HEK293T (cell line): ENCODE data around the gene GAB2.

ENCODE experiments used
- ARNT ChIP-seq: fragments of 450-650 bp; IDR thresholded peaks from 2 replicates; pipeline ENCODE4 v1.6.1; 2017; ENCODE audit warnings: mild to moderate bottlenecking
- BHLHE40 ChIP-seq: fragments of 450-650 bp; IDR thresholded peaks from 2 replicates; pipeline ENCODE4 v1.6.1; 2016; ENCODE audit warnings: mild to moderate bottlenecking, moderate library complexity, borderline replicate concordance
- CTBP1 ChIP-seq: fragments of 450-650 bp; IDR thresholded peaks from 2 replicates; pipeline ENCODE4 v1.6.1; 2016; ENCODE audit warnings: borderline replicate concordance
- ELF4 ChIP-seq: fragments of 450-650 bp; IDR thresholded peaks from 2 replicates; pipeline ENCODE4 v1.6.1; 2017; ENCODE audit warnings: antibody characterized with exemption
- FOXA1 ChIP-seq: fragments of 450-650 bp; IDR thresholded peaks from 2 replicates; pipeline ENCODE4 v1.6.1; 2016; ENCODE audit warnings: mild to moderate bottlenecking
- FOXK2 ChIP-seq: fragments of 450-650 bp; IDR thresholded peaks from 2 replicates; pipeline ENCODE4 v1.6.1; 2016; ENCODE audit warnings: mild to moderate bottlenecking
- FOXM1 ChIP-seq: fragments of 450-650 bp; IDR thresholded peaks from 2 replicates; pipeline ENCODE4 v1.6.1; 2017; ENCODE audit warnings: mild to moderate bottlenecking, borderline replicate concordance
- HDGF ChIP-seq: fragments of 450-650 bp; IDR thresholded peaks from 2 replicates; pipeline ENCODE4 v1.6.1; 2017; ENCODE audit warnings: antibody characterized with exemption, borderline replicate concordance
- NFRKB ChIP-seq: fragments of 450-650 bp; IDR thresholded peaks from 2 replicates; pipeline ENCODE4 v1.6.1; 2016; ENCODE audit warnings: mild to moderate bottlenecking, moderate library complexity
- SP1 ChIP-seq: fragments of 450-650 bp; IDR thresholded peaks from 2 replicates; pipeline ENCODE4 v1.6.1; 2017
- SUZ12 ChIP-seq: fragments of 450-650 bp; IDR thresholded peaks from 2 replicates; pipeline ENCODE4 v1.6.1; 2016; ENCODE audit warnings: mild to moderate bottlenecking
- ZNF384 ChIP-seq: fragments of 450-650 bp; IDR thresholded peaks from 2 replicates; pipeline ENCODE4 v1.6.1; 2016

DNA sequence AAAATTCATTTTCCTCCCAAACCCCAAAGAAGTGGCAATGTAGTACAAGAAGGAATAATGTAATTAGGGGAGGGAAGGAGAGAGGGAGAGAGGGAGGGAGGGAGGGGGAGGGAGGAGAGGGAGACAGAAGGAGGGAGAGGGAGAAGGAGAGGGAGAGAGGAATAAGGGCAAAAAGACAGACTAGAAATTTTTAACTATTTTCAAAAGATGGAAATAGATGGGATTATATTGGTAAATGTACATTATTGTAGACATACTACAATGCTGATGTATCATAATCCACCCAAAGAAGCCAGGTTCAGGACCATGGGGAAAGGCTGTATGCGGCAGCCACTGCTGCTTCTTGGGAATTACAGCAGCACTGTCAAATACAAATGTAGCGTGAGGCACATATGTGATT lies 74.3 kb downstream of the GAB2 start:
- no peak for TF ChIP-seq ELF4
- TF ChIP-seq SUZ12 = no peak
- no peak for TF ChIP-seq FOXA1
- no peak for TF ChIP-seq CTBP1
- TF ChIP-seq ARNT = no peak
- no peak for TF ChIP-seq HDGF
- TF ChIP-seq ZNF384 = no peak
- TF ChIP-seq FOXK2 = no peak
- no peak for TF ChIP-seq FOXM1
- TF ChIP-seq SP1 = no peak
- no peak for TF ChIP-seq NFRKB
- TF ChIP-seq BHLHE40 = no peak
